OCI-LY7 (cell line): Measurements from ENCODE around the gene XAB2.

Experiments
- CTCF ChIP-seq: fragments of 200-600 bp; sonication (generic); conservative IDR thresholded peaks from 2 replicates; pipeline ENCODE4 v1.5.1; 2014; ENCODE audit warnings: mild to moderate bottlenecking, antibody characterized with exemption, low read length, moderate library complexity, mixed read lengths
- EZH2phosphoT487 ChIP-seq: fragments of 200-600 bp; sonication (generic); IDR thresholded peaks from 2 replicates; pipeline ENCODE4 v1.6.1; 2018; ENCODE audit warnings: low read depth, borderline replicate concordance, mild to moderate bottlenecking, mixed run types, antibody characterized with exemption, low read length, moderate library complexity, mixed read lengths

- TF ChIP-seq CTCF (no peak), EZH2phosphoT487 (no peak)
These were observed 50.2 kb downstream of the XAB2 start for GRCh38 chr19:7579182-7579581.
